GM21390 (cell line): ENCODE measurements around the gene CARS1.
A peak's percentile ranks its signal among the peaks of the same experiment; 100 is the strongest.

Source experiments
- ATAC-seq: cut with Tn5 transposase; IDR thresholded peaks from one replicate; pipeline ENCODE4 v1.9.1; 2021; ENCODE audit not compliant: unreplicated experiment

CARS1 gene

DNA sequence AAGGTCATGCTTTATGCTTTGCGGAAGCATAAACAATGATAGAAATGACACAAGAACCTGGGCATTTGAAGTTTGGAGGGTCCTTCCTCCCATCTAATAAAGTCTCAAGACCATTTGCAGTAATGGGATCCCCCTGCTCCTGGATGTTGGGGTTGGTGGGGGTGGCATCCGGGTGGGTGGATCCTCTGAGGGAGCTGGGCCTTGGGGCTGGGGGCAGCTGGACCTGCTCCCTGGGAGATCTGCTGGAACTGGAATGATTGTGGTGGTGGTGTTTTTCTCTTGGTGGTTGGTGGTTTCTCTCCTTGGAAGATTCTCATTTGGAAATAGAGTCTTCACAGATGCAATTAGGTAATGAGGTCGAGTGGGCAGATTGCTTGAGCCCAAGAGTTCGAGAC lies 62.9 kb downstream of the CARS1 start:
- ATAC-seq: no peak

DNA sequence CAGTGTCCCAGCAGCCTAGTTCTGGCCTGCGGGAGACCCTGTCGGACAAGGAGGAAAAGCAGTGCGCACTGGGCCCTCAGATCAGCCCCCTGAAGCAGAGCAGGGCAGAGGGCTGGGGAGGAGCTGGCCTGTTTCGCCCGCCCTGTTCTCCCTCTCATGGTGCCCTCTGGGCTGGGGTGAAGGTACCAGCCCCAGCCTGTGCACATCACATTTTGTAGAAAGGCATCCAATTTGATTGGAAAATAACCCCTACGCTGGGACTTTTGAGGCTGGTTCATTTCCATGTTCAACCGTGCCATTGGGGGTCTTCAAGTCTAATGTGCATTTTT lies 64.3 kb downstream of the CARS1 start:
- ATAC-seq: no peak

DNA sequence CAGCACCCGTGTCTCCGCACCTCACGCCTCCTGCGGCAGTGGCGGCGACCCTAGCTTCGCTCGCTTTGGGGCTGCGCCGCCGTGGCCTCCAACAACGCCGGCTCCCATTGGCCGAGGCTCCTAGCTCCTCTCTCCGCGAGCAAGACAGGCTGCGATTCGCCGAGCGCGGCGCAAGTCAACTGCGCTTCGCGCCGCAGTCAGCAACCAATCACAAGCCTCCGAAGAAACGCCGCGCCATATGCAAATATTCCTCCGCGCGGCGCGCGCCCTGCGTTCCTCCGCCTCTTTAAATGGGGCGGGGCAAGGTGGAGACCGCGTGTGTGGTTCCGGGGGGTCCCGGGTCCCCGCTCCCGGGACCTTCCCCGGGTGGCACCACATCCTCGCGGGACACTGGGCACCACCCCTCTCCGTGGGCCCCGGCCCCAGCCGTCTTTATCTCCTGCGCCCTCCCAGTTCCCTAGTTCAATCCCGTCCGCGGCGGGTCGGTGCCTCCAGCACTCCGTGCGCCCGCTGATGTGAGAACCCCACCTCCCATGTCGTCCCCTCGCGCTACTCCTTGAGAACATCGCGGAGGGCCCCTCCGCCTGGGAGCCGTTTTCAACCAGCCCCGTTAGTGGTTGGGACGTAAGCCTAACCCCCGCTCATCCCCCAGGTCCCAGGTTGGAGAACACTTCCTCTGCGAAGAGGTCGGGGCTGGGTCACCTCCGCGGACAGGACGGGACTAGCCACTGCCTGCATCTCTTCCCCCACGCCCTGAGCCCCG lies 64.8 kb downstream of the CARS1 start, which contains the start of gene NAP1L4:
TSS of gene NAP1L4 (minus strand) at position 96 of the 763 bp plus-strand sequence. CDS start 13,109 bp downstream, outside the sequence.
- ATAC-seq: peak; percentile 76

DNA sequence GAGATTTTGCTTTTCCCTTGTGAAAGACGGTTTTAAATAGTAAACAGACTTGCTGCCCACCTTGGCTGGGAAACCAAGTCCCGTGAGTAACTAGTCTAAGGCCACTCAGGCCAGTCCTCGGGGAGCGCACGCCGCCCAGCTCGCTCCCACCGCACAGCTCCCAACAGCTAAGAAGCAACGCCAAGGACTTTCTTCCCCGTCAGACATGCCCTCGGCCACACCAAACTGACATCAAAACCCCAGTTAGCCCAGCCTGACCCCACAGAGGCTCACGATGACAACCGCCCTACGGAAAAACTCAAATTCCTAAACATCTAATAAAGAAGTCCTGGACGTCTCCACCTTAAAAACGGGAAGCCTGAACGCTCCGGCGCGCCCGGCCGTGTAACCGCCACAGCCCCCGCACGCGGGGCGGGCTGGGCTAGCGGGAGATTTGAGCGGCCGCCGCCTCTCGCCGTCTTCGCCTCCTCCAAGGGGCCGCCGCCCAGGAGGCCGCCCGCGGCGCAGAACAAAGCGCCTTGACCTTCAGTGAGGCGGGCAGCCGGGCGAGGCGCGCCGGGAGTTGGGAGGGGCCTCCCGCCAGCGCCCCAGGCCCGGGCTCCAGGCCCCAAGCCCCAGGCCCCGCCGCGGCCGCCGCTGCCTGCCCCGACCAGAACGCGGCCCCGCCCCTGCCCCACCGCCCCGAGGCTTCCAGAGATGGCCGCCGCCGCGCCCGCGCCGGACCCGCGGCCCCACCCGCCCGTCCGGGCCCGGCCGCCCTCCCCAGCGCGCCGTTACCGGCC lies 65.6 kb downstream of the CARS1 start:
- ATAC-seq: peak; percentile 43

DNA sequence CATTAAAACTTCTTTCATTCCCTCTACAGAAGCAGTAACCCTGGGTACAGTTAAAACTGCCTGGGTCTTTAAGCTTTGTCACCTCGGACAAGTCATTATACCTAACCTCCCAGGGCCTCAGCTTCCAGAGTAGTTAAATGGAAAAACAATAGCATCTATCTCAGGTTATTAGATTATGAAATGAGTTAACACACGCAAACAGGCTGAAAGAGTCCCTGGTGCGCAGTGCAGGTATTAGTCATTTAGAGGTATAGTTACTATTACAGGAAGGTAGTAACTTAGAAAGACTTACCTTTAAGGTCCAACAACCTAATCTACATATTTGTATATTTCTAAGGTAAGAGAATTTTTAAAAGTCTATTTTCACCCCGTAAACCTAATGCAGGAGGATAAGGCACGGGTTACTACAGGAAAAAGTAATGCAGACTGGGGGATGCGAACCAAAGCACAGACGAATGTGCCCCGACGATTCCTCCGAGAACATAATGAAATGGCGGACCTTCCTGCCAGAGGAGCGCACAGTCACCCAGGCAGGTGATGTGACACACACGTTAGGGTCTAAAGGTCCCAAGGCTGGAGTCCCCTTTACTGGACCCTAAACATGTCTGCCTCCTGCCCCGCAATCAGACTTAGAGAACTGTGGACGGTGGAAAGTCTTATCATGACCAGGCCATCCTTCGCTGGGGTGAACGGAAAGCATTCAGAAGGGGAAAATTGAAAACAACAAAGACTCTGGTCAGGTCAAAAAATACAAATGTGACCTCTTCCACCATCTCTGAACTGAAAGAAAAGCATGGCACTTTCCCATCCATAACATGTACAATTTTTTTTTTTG lies 66.4 kb downstream of the CARS1 start:
- no peak for ATAC-seq

DNA sequence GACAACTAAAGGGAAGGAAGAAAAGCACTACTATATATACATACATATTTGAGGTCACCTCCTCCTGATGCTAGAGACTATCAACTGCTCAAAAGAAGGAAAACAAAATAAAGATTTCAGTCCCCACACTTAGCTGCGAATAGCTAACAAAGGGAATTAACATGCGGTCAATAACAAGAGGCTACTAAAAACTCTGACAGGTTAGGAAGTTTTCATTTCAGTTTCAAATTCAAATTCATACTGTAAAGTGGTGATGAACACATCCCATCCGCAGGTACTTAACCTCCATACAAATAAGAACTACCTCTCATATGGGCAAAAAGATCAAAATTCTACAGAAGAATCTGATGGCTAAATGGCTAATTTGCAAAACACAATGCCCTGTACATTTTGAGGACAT lies 67.7 kb downstream of the CARS1 start:
- ATAC-seq: no peak

DNA sequence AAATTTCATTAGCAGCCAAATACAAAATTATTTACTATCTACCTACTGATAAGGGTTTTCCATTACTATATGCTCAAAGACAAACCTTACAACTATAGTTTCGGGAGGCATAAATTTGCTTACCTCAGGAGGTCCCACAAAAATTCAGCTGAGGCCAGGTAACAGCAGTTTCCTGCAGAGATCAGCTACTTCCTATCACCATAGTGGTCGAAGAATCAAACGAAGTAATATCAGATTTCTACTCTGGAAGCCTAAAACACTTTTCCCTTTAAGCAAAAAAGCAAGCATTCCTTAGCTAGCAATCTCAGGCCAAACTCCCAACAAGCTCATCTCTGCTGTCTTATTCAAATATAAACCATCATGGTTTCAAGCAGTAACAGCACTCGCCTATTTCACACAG lies 68.2 kb downstream of the CARS1 start:
- no peak for ATAC-seq

DNA sequence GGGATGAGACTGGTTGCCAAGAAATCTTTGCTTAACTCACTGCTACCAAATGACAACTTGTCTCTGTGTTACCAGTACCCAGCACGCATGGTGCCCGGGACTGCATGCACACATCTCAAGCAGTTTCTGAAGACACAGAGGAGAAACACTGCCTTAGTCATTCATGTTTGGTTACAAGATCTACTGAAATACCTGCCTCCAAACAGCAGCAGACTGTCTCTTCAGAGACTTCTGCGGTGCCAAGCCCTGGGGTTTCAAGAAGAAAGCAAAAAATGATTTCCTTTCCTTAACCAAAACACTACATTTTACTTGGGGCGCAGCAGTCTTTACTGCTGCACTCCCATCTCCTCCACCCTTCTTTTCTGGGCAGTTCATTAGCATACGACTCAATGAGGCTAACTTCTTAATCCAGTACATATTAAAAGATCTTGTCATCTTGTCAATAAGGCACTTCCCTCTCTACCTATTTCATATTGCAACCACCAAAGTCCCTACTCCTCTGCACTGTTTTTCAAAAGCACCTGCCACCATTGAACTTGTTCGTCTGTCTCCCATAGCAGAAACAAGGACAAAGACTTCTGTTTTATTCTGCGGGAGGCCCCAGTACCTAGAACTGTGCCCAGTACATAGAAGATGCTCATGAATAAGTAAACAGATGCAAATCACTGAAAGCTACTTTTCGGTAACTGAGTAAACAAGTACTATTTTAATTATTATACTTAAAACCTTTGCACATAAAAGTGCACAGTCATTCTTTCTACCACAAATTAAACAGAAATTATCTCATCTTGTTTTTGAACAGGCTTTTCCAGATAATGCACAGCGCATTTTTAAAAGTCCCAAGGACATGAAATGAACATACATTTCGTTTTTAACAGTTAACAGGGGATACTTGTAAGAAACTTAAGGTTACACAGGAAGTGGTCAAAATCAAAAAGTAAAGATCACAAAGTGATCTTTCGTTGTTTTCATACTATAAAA lies 69.1 kb downstream of the CARS1 start:
- ATAC-seq: no peak

DNA sequence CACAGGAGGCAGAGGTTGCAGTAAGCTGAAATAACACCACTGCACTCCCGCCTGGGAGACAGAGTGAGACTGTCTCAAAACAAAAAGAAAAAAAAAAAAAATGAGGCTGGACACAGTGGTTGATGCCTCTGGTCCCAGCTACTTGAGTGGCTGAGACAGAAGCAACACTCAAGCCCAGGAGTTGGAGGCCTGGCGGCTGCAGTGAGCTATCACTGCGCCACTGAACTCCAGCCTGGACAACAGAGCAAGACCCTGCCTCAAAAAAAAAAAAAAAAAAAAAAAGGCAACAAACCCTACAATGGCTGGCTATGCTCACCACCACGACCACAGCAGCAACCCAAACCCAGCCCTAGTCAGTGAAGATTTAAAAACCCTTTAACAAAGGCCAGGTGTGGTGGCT lies 73.3 kb downstream of the CARS1 start:
- ATAC-seq: no peak

DNA sequence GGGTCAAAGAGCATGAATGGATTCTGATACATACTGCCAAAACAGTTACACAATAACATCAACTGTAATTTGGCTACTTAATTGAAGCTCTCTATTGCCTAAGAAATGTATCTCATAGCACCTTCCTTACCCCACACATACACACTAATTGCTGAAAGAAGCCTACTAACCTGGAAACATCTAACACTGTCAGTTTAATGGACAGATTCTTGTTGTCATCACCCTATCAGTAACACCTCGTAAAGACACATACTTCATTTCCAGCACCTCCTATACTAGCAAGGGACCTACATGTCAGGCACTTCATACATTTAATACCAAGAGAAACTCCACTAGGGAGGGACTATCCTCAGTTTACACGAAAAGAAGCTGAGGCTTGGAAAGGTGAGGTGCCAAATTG lies 75.0 kb downstream of the CARS1 start:
- no peak for ATAC-seq

DNA sequence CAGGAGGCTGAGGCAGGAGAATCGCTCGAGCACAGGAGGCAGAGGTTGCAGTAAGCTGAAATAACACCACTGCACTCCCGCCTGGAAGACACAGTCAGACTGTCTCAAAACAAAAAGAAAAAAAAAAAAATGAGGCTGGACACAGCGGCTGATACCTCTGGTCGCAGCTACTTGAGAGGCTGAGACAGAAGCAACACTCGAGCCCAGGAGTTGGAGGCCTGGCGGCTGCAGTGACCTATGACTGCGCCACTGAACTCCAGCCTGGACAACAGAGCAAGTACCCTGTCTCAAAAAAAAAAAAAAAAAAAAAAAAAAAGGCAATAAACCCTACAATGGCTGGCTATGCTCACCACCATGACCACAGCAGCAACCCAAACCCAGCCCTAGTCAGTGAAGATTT lies 76.1 kb downstream of the CARS1 start:
- no peak for ATAC-seq

DNA sequence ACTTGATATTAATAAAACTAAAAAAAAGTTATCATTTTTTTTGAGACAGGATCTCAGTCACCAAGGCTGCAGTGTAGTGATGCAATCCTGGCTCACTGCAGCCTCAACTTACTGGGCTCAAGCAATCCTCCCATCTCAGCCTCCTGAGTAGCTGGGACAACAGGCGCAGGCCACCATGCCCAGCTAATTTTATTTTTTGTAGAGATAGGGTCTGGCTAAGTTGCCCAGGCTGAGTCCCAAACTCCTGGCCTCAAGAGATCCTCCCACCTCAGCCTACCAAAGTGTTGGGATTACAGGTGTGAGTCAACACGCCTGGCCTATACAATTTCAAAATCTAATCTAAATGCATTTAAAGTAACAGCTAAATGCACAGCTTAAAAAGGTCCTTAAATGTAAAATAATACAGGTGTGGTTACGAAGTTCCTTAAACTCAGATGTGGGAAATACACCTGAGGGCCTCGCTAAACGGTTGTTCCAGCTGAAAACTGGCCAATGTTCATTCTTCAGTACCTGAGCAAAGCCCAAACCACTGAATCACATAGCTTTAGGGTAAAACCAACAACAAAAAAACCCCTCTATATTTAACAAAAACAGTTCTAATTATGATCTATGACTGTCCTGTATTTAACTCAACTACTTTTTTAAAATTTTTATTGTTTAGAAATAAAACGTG lies 76.9 kb downstream of the CARS1 start:
- ATAC-seq: no peak

DNA sequence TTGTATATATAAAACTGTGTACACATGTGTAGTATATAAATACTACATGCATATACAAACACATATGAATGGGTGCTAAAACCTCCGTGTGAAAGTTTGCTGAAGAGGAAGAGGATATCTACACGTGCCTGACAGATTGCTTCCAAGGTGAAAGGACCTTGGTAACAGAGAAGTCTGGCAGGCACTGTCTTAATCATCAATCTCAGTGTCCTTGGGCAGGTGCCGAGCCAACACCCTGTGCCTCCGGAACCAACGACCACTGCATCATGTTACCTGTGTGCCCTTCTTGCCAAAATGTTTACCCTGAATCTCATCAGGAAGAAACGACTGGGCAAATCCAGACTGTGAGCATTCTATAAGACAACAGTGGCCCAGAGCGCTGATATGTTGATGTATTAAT lies 80.1 kb downstream of the CARS1 start:
- ATAC-seq: no peak

DNA sequence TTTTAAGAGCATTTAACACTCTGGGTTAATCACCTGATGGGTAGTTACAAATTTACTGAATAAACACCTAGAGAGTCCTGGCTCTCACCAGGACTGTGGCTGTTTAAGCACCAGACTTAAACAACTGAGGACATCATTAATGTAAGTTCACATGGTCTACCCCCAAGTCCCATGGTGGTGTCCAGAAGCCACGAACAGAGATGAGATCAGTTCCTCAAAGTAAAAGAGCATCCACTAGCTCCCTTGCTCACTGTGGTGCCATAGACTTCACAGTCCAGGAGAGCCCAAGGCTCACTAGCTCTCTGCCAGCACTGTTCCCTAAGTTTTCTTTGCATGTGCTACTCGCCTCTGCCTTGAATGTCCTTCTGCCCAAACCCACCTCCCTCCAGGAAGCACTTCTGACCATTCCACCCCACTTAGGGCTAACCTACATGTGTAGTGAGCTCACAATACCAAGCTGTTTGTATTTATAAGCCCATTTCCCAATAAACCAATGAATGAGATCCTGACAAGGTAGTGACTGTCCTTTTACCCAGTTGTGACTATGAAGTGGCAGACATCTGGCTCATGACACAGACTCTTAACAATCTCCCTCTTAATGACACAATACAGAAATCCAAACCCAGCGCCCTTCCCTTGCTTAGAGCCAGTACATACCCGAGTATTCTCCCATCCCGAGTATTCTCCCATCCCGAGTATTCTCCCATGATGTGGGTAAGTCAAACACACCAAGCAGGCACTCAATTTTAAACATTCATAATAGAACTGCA lies 80.7 kb downstream of the CARS1 start:
- no peak for ATAC-seq

DNA sequence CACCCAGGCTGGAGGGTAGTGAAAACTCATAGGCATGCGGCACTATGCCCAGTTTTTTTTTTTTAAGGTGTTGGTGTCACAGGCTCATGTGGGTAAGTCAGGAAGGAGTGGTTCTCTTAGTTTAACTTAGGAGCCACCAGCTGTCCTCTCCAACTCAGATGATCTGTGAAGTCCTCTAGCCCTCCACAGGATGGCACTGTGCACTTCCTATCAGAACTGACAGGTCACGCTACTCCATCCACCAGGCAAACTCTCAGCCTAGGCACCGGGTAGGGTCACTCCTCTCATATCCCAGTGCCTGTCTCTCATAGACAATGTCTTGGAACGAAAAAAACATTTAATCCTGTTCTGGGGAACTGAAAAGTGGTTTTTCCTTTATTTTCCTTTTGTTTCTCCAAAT lies 81.6 kb downstream of the CARS1 start:
- ATAC-seq: no peak

DNA sequence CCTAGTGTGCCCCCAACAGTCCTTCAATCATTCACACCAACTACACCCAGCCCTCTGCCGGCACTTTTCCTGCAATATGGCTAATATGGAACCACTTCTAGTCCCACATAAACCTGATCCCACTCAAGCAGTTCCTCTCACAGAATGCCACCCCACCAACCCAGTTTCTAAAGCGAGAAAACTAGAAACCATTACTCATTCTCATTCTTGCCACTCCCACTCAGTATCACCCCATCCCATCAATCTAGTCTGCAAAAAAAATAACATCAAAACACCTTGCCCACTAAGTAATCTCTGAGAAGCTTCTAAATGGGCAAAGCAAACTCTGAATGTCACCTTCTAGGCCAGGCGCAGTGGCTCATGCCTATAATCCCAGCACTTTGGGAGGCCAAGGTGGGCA lies 83.0 kb downstream of the CARS1 start:
- no peak for ATAC-seq

DNA sequence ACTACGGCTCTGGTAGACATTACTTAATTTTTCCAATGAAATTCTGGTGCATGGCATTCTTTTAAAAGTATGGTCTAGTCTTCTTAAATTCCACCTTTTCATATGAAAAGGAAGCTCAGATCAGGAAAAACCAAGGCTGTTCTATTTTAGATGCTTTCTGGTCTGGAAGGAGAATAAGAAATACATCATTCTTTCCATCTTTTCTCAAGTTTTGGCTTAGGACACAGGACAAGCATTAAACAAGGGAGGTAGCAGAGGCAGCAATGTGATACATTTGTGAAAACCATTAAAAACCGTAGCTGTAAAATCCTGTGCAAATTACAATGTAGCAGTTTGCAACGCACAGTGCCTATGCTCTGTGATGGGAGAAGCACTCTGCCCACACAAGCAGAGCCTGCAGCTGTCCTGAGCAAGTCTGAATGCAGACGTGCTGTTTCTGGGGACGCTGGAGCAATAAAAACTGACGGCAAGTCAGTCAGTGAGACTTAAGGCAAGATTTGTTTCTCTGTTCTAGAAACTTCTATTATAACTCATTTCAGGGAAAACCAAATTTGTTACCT lies 88.8 kb downstream of the CARS1 start:
- no peak for ATAC-seq

DNA sequence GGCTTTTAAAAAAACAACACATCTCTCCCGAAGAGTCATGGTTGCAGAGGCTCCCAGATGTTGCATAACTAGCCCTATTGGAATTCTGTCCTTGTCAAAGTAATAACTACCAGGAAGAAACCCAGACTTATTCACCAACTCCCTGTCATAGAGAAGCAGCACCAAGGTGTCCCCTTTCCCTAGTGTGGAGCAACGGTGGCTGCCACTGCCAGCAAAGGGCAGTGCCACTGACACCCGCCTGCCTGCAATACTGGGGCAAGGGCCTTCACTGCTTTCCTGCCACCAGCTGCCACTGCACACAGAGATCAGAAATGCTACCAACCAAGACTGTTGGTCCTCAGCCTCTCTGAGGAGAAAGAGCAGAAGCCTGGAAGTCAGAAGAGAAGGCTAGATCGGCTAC lies 92.4 kb downstream of the CARS1 start:
- no peak for ATAC-seq

DNA sequence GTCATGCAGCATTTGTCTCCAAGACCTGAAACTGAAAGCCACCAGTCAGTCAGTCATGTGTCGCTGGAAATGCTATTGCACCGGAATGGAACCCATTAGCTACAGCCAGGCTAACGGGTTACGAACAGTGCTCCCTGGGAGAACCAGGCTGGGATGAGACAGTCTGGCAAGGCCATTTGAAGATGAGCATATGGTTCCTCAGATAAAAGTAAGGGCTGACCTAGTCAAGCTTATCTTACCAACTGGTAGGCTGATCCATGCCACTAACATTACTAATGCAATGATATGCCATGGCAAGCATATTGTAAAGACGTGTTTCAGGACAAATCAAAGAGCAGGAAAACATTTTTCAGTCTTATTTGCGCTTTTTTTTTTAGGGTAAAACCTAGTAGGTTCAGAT lies 93.5 kb downstream of the CARS1 start:
- ATAC-seq: no peak
